IMR-90 (cell line): ENCODE results near the gene ATP2A3. TPM values are rescaled to one million over a fixed set of nuclear protein-coding genes. Genes with fewer than 3 reads are reported as not detected.

Experiments used
- ATAC-seq: fragments of 200-7000 bp; cut with Tn5 transposase; 2 replicates; pipeline ENCODE4 v1.9.1; 2020; ENCODE audit warnings: low read depth, mild to moderate bottlenecking, moderate library complexity
- BruUV-seq: library from RNA; stranded (reverse); fragments of 400-500 nt; replicated peaks from 2 replicates; lab custom pipeline; 2021; lab: Mats Ljungman, UMichigan
- CTCF ChIA-PET: fragments of 300-600 bp; formaldehyde crosslinking; extraction: SDS; loops from one replicate; lab custom pipeline; 2021; ENCODE audit warnings: antibody characterized with exemption; lab: Yijun Ruan, JAX
- POLR2A ChIA-PET: fragments of 300-600 bp; sonication (Branson Sonifier 250); formaldehyde crosslinking; loops from one replicate; lab custom pipeline; 2022; ENCODE audit warnings: antibody characterized with exemption; ENCODE audit not compliant: unreplicated experiment; lab: Charles Lee
- DNase-seq: peaks from one replicate; pipeline ENCODE4 v3.0.0; 2013
- H2AFZ ChIP-seq: replicated peaks from 2 replicates; pipeline ENCODE3; 2013; ENCODE audit warnings: low read length, mild to moderate bottlenecking; ENCODE audit not compliant: poor library complexity
- H2AK5ac ChIP-seq: 2 replicates; pipeline ENCODE4 v1.6.1; 2013; ENCODE audit warnings: low read depth, low read length, inconsistent platforms
- H2AK9ac ChIP-seq: replicated peaks from 2 replicates; pipeline ENCODE3; 2013; ENCODE audit warnings: mild to moderate bottlenecking, low read depth, low read length, moderate library complexity; ENCODE audit not compliant: poor library complexity
- H2BK120ac ChIP-seq: 2 replicates; pipeline ENCODE4 v1.6.1; 2013; ENCODE audit warnings: low read depth, low read length, inconsistent platforms
- H2BK15ac ChIP-seq: 3 replicates; pipeline ENCODE4 v1.6.1; 2013; ENCODE audit warnings: low read depth, low read length, inconsistent platforms
- H2BK20ac ChIP-seq: 2 replicates; pipeline ENCODE4 v1.6.1; 2013; ENCODE audit warnings: low read depth, mild to moderate bottlenecking, inconsistent platforms, low read length, moderate library complexity
- H2BK5ac ChIP-seq: 2 replicates; pipeline ENCODE4 v1.6.1; 2013; ENCODE audit warnings: mild to moderate bottlenecking, low read depth, low read length, inconsistent platforms; ENCODE audit not compliant: poor library complexity, severe bottlenecking
- H3K14ac ChIP-seq: replicated peaks from 2 replicates; pipeline ENCODE4 v1.6.1; 2013; ENCODE audit warnings: low read depth, low read length, inconsistent platforms
- H3K18ac ChIP-seq: 2 replicates; pipeline ENCODE4 v1.6.1; 2013; ENCODE audit warnings: low read depth, low read length, control low read depth
- H3K23ac ChIP-seq: 2 replicates; pipeline ENCODE4 v1.6.1; 2013; ENCODE audit warnings: low read depth, low read length, inconsistent platforms
- H3K27ac ChIP-seq: 2 replicates; pipeline ENCODE4 v1.5.1; 2013; ENCODE audit warnings: mild to moderate bottlenecking, control low read depth, low read length; ENCODE audit not compliant: insufficient read depth
- H3K27me3 ChIP-seq: 2 replicates; pipeline ENCODE4 v1.6.1; 2013; ENCODE audit warnings: low read length; ENCODE audit not compliant: control insufficient read depth, insufficient read depth
- H3K36me3 ChIP-seq: 2 replicates; pipeline ENCODE4 v1.6.1; 2013; ENCODE audit warnings: low read length, mixed read lengths; ENCODE audit not compliant: control insufficient read depth, insufficient read depth
- H3K4ac ChIP-seq: 2 replicates; pipeline ENCODE4 v1.6.1; 2013; ENCODE audit warnings: low read depth, low read length, inconsistent platforms
- H3K4me1 ChIP-seq: 2 replicates; pipeline ENCODE4 v1.6.1; 2013; ENCODE audit warnings: low read length, mixed read lengths; ENCODE audit not compliant: control insufficient read depth, insufficient read depth
- H3K4me2 ChIP-seq: 2 replicates; pipeline ENCODE4 v1.6.1; 2013; ENCODE audit warnings: low read depth, mild to moderate bottlenecking, control low read depth, low read length, moderate library complexity
- H3K4me3 ChIP-seq: 2 replicates; pipeline ENCODE4 v1.5.1; 2013; ENCODE audit warnings: low read depth, mild to moderate bottlenecking, control low read depth, low read length, moderate library complexity; ENCODE audit not compliant: insufficient read depth
- H3K56ac ChIP-seq: 2 replicates; pipeline ENCODE4 v1.6.1; 2013; ENCODE audit warnings: low read length, inconsistent platforms; ENCODE audit not compliant: insufficient read depth; ENCODE audit errors: extremely low read depth
- H3K79me1 ChIP-seq, 2 experiments: 2 replicates each; pipeline ENCODE4 v1.6.1; 2013; ENCODE audit warnings: low read length in 2 of 2, inconsistent platforms in 1 of 2, low read depth in 1 of 2
- H3K9ac ChIP-seq: 2 replicates; pipeline ENCODE4 v1.6.1; 2013; ENCODE audit warnings: low read depth, low read length, control low read depth
- H3K9me1 ChIP-seq: 2 replicates; pipeline ENCODE4 v1.6.1; 2013; ENCODE audit warnings: low read length, inconsistent platforms; ENCODE audit not compliant: insufficient read depth
- H3K9me3 ChIP-seq: 2 replicates; pipeline ENCODE4 v1.6.1; 2013; ENCODE audit warnings: low read length; ENCODE audit not compliant: control insufficient read depth, insufficient read depth
- H4K20me1 ChIP-seq: 2 replicates; pipeline ENCODE4 v1.6.1; 2013; ENCODE audit warnings: low read length, inconsistent platforms; ENCODE audit not compliant: insufficient read depth
- H4K5ac ChIP-seq: 2 replicates; pipeline ENCODE4 v1.6.1; 2013; ENCODE audit warnings: mild to moderate bottlenecking, low read depth, low read length, control low read depth
- H4K8ac ChIP-seq, 2 experiments: 2 replicates each; pipeline ENCODE4 v1.6.1; 2013; ENCODE audit warnings: low read depth in 2 of 2, low read length in 2 of 2, control low read depth in 1 of 2, inconsistent platforms in 1 of 2
- H4K91ac ChIP-seq: 2 replicates; pipeline ENCODE4 v1.6.1; 2013; ENCODE audit warnings: low read depth, low read length, inconsistent platforms; ENCODE audit not compliant: insufficient read depth
- BHLHE40 ChIP-seq: fragments of 150-350 bp; IDR thresholded peaks from 2 replicates; pipeline ENCODE4 v1.6.1; 2016; ENCODE audit warnings: mild to moderate bottlenecking, low read depth, low read length
- CEBPB ChIP-seq: IDR thresholded peaks from 2 replicates; pipeline ENCODE4 v1.6.1; 2012; ENCODE audit warnings: low read depth, low read length, improper control_type of control experiment
- CHD1 ChIP-seq: IDR thresholded peaks from 2 replicates; pipeline ENCODE4 v1.6.1; 2012; ENCODE audit warnings: low read depth, low read length, improper control_type of control experiment
- ELK1 ChIP-seq: fragments of 150-350 bp; IDR thresholded peaks from 2 replicates; pipeline ENCODE4 v1.6.1; 2016; ENCODE audit warnings: low read depth, mild to moderate bottlenecking, low read length, moderate library complexity, borderline replicate concordance
- FOS ChIP-seq: fragments of 150-350 bp; IDR thresholded peaks from 2 replicates; pipeline ENCODE4 v1.6.1; 2016; ENCODE audit warnings: low read depth, low read length
- MXI1 ChIP-seq: IDR thresholded peaks from 2 replicates; pipeline ENCODE4 v1.6.1; 2012; ENCODE audit warnings: low read depth, mild to moderate bottlenecking, low read length, moderate library complexity, borderline replicate concordance
- NFE2L2 ChIP-seq: fragments of 150-350 bp; IDR thresholded peaks from 2 replicates; pipeline ENCODE4 v1.6.1; 2016; ENCODE audit warnings: low read depth, mild to moderate bottlenecking, low read length
- POLR2A ChIP-seq: IDR thresholded peaks from 2 replicates; pipeline ENCODE4 v1.6.1; 2012; ENCODE audit warnings: mild to moderate bottlenecking, low read depth, low read length
- RAD21 ChIP-seq: IDR thresholded peaks from 2 replicates; pipeline ENCODE4 v1.6.1; 2012; ENCODE audit warnings: low read length, improper control_type of control experiment
- RFX5 ChIP-seq: IDR thresholded peaks from 2 replicates; pipeline ENCODE4 v1.8.0; 2012; ENCODE audit warnings: low read depth, mild to moderate bottlenecking, low read length, moderate library complexity
- SMC3 ChIP-seq: fragments of 150-350 bp; IDR thresholded peaks from 2 replicates; pipeline ENCODE4 v1.6.1; 2016; ENCODE audit warnings: low read depth, mild to moderate bottlenecking, antibody characterized with exemption, low read length, moderate library complexity
- WGBS, 2 experiments: methylation state at CpG; one replicate each; pipeline versions ENCODE4 v1.1.5 to v1.1.7; 2013; ENCODE audit warnings: missing lambda C conversion rate in 2 of 2; ENCODE audit not compliant: insufficient read length in 1 of 2; ENCODE audit errors: extremely low coverage in 2 of 2; 5-methylcytosine and 5-hydroxymethylcytosine counted together
- dilution Hi-C: fragments of 300-500 bp; cut with HindIII; formaldehyde crosslinking; loops from one replicate; pipeline ENCODE4 v1.14.3; 2018; ENCODE audit warnings: low sequenced_read_pairs; ENCODE audit not compliant: unreplicated experiment
- in situ Hi-C: fragments of 300-500 bp; cut with MboI; formaldehyde crosslinking; loops from 3 replicates; pipeline ENCODE4 v1.14.3; 2019; ENCODE audit warnings: low sequenced_read_pairs, inconsistent platforms, mixed read lengths
- intact Hi-C: fragments of 100-400 bp; cut with micrococcal nuclease; formaldehyde crosslinking; loops from 2 replicates; pipeline ENCODE4 v1.10.0; 2022
- polyA plus RNA-seq, 3 experiments: library from polyadenylated mRNA; depleted of rRNA; stranded (reverse); fragments of >200 nt; gene quantifications; 2 replicates each; pipeline ENCODE4 v1.2.3, GENCODE V29; 2012; ENCODE audit warnings: low replicate concordance in 1 of 3
- total RNA-seq: library from RNA; depleted of rRNA; stranded (reverse); fragments of >200 nt; gene quantifications from 2 replicates; pipeline ENCODE4 v1.2.3, GENCODE V29; 2012
- TF ChIP-seq, protein P1 (sequence below): conservative IDR thresholded peaks from 2 replicates; pipeline ENCODE4 v1.5.1; 2012; ENCODE audit warnings: mild to moderate bottlenecking, low read depth, low read length, improper control_type of control experiment

Gene ATP2A3
- total and polyA plus RNA-seq, 2 of the 4 experiments (the other 2 are of a cell fraction), result 0.18 to 0.63 TPM

- no peak overlapping the region for H2AFZ ChIP-seq
- H3K9me1 ChIP-seq, result peaks cover 26% of the 10 kb centered on the region
- no peaks in the 10 kb centered on the region for H3K9me3 ChIP-seq
- peak overlapping the region; percentile 25 for H2BK5ac ChIP-seq
- H3K4me2 ChIP-seq, result peak overlapping the region; percentile 27; the same call in 1 of the 2 replicates
- no TSS peak for BruUV-seq
- H3K14ac ChIP-seq, result peak overlapping the region; percentile 80
- H3K79me1 ChIP-seq, result peaks cover 0 to 22% of the 10 kb centered on the region in 2 experiments; a peak in 2 of 4 replicates
- peak overlapping the region; percentile 15; the same call in 1 of the 2 replicates for H3K27ac ChIP-seq
- no peak for ATAC-seq
- peak overlapping the region; percentile 57; the same call in 1 of the 2 replicates for H3K23ac ChIP-seq
- DNase-seq, result peak; percentile 36
- H2BK15ac ChIP-seq, result peak overlapping the region; percentile 9; the same call in 1 of the 3 replicates
- no peaks in the 10 kb centered on the region for H3K27me3 ChIP-seq
- no peak overlapping the region for H3K4me3 ChIP-seq
- H3K36me3 ChIP-seq, result peaks cover 40% of the 10 kb centered on the region
- peak overlapping the region; percentile 71 for H3K4ac ChIP-seq
- H2AK9ac ChIP-seq, result no peak overlapping the region
- no peak overlapping the region for H4K5ac ChIP-seq
- in situ Hi-C loops (loop anchor here (5.0 to 25.0 kb wide), 2 partner anchors 96 to 271 kb away; no protein-coding TSS in a partner anchor), dilution Hi-C loops (no loop called here), intact Hi-C loops (loop anchor here (1.0 to 2.0 kb wide), 2 partner anchors 73 to 93 kb away; no protein-coding TSS in a partner anchor)
- H2BK120ac ChIP-seq, result peak overlapping the region; percentile 69; the same call in 1 of the 2 replicates
- 0 out of 2 replicates have a peak overlapping the region, but pooled peaks have one; percentile 6 for H2AK5ac ChIP-seq
- H4K20me1 ChIP-seq, result peaks cover 19% of the 10 kb centered on the region
- H3K9ac ChIP-seq, result no peak overlapping the region
- 0 out of 2 replicates have a peak overlapping the region, but pooled peaks have one; percentile 57 for H2BK20ac ChIP-seq
- no CpG with 5 or more reads among the region's 6 CpGs for WGBS, 2 experiments
- no peak overlapping the region for H3K56ac ChIP-seq
- TF ChIP-seq, protein P1, sequence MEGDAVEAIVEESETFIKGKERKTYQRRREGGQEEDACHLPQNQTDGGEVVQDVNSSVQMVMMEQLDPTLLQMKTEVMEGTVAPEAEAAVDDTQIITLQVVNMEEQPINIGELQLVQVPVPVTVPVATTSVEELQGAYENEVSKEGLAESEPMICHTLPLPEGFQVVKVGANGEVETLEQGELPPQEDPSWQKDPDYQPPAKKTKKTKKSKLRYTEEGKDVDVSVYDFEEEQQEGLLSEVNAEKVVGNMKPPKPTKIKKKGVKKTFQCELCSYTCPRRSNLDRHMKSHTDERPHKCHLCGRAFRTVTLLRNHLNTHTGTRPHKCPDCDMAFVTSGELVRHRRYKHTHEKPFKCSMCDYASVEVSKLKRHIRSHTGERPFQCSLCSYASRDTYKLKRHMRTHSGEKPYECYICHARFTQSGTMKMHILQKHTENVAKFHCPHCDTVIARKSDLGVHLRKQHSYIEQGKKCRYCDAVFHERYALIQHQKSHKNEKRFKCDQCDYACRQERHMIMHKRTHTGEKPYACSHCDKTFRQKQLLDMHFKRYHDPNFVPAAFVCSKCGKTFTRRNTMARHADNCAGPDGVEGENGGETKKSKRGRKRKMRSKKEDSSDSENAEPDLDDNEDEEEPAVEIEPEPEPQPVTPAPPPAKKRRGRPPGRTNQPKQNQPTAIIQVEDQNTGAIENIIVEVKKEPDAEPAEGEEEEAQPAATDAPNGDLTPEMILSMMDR, result peak; percentile 35; the same call in 1 of the 2 replicates
- TF ChIP-seq ELK1 (no peak), CHD1 (no peak), RFX5 (no peak), BHLHE40 (no peak), SMC3 (peak; percentile 35; the same call in 1 of the 2 replicates), POLR2A (no peak), CEBPB (no peak), NFE2L2 (no peak), MXI1 (no peak), RAD21 (peak; percentile 36), FOS (no peak)
- H4K91ac ChIP-seq, result no peak overlapping the region
- peaks cover 23% of the 10 kb centered on the region for H3K4me1 ChIP-seq
- ChIA-PET CTCF (interaction anchor here (0.7 to 2.6 kb wide), 9 partner anchors 9 to 270 kb away, joined by 3 to 11 read pairs (median 3); no protein-coding TSS in a partner anchor), POLR2A (no interaction called here)
- peak overlapping the region in 1 of 2 experiments; percentile 37; a peak in 1 of 4 replicates for H4K8ac ChIP-seq
- H3K18ac ChIP-seq, result peak overlapping the region; percentile 63; the same call in 1 of the 2 replicates
Observed at GRCh38 chr17:4008082-4008435, 43.8 kb upstream of the ATP2A3 start.
